ENCODE measurements around the gene CERKL. TPM values are rescaled to one million over a fixed set of nuclear protein-coding genes. Genes with fewer than 3 reads are reported as not detected.

CERKL gene
- total RNA-seq, 4 donors from 2014 or later: not detected

GRCh38 chr2:181528441-181528840 is 128.5 kb downstream of the CERKL start:
- TF ChIP-seq CTCF (IDR thresholded peaks at IDR 0.05; ENCODE audit: low read depth): no peak

- TF ChIP-seq CTCF (IDR thresholded peaks at IDR 0.05; ENCODE audit: low read depth): no peak
These were observed 129.8 kb downstream of the CERKL start for GRCh38 chr2:181527058-181527457.

- no peak for TF ChIP-seq CTCF (IDR thresholded peaks at IDR 0.05; ENCODE audit: low read depth)
These were observed 130.9 kb downstream of the CERKL start for GRCh38 chr2:181526014-181526413.

- no peak for TF ChIP-seq CTCF (IDR thresholded peaks at IDR 0.05; ENCODE audit: low read depth)
These were observed 133.1 kb downstream of the CERKL start for GRCh38 chr2:181523756-181524155.

GRCh38 chr2:181520253-181520652 is 136.7 kb downstream of the CERKL start:
- no peak for TF ChIP-seq CTCF (IDR thresholded peaks at IDR 0.05; ENCODE audit: low read depth)

GRCh38 chr2:181517685-181518301 is 139.1 kb downstream of the CERKL start:
- TF ChIP-seq CTCF (IDR thresholded peaks at IDR 0.05; ENCODE audit: low read depth): no peak

GRCh38 chr2:181516992-181517391 is 139.9 kb downstream of the CERKL start:
- TF ChIP-seq CTCF (IDR thresholded peaks at IDR 0.05; ENCODE audit: low read depth): no peak
